Measurements from ENCODE around the gene PEG3.

The PEG3 gene

DNA sequence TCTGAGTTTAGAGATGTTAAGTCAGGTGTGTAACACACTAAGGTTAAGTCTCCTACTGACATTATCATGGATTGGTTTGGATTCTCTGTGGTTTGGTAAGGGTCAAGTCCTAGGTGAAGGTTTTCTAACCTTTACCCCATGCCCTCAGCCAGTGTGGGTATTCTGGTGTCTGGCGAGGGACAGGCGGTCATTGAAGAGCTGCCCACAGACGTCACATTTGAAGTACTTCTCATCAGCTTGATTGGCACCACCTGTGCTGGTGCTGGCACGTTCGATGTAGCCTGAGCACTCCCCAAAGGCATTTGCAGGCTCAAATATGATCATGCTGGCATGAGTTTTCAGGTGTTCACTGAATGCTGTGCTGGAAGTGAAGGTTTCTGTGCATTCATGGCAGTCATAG is 27.0 kb downstream of the PEG3 start:
- H3K79me2 ChIP-seq (ENCODE audit: low read length) = no peaks in the 10 kb centered on the region
- no peak overlapping the region for H3K9ac ChIP-seq (ENCODE audit: low read length)
- no peak overlapping the region for H3K4me3 ChIP-seq (ENCODE audit: low read length)
- no peak overlapping the region for H3K4me2 ChIP-seq (ENCODE audit: low read depth, low read length)
- H2AFZ ChIP-seq (ENCODE audit: low read length) = no peak overlapping the region
- H3K9me2 ChIP-seq (replicated peaks; ENCODE audit: insufficient read depth, low read length) = no peaks in the 10 kb centered on the region
- H3K9me3 ChIP-seq (replicated peaks; ENCODE audit: insufficient read depth, low read length) = no peaks in the 10 kb centered on the region
- H3K27ac ChIP-seq (ENCODE audit: low read length) = no peak overlapping the region
- no peaks in the 10 kb centered on the region for H4K20me1 ChIP-seq (ENCODE audit: insufficient read depth, low read length)
- no peaks in the 10 kb centered on the region for H3K4me1 ChIP-seq (ENCODE audit: low read length)
- DNase-seq = no peak
- no peaks in the 10 kb centered on the region for H3K27me3 ChIP-seq (replicated peaks; ENCODE audit: insufficient read depth, low read length)
- no peak for TF ChIP-seq EZH2 (optimal IDR thresholded peaks at IDR 0.05; ENCODE audit: low read depth, low read length)
- no peak for TF ChIP-seq EZH2phosphoT487 (IDR thresholded peaks at IDR 0.05; ENCODE audit: low read length)
- TF ChIP-seq, protein P1, sequence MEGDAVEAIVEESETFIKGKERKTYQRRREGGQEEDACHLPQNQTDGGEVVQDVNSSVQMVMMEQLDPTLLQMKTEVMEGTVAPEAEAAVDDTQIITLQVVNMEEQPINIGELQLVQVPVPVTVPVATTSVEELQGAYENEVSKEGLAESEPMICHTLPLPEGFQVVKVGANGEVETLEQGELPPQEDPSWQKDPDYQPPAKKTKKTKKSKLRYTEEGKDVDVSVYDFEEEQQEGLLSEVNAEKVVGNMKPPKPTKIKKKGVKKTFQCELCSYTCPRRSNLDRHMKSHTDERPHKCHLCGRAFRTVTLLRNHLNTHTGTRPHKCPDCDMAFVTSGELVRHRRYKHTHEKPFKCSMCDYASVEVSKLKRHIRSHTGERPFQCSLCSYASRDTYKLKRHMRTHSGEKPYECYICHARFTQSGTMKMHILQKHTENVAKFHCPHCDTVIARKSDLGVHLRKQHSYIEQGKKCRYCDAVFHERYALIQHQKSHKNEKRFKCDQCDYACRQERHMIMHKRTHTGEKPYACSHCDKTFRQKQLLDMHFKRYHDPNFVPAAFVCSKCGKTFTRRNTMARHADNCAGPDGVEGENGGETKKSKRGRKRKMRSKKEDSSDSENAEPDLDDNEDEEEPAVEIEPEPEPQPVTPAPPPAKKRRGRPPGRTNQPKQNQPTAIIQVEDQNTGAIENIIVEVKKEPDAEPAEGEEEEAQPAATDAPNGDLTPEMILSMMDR (IDR thresholded peaks at IDR 0.05; ENCODE audit: low read length) = no peak
- no peaks in the 10 kb centered on the region for H3F3A ChIP-seq (ENCODE audit: insufficient read depth, low read length)
- no peaks in the 10 kb centered on the region for H3K36me3 ChIP-seq (replicated peaks; ENCODE audit: insufficient read depth, low read length)

GRCh38 chr19:56811480-56811879 is 29.0 kb downstream of the PEG3 start:
- no peak overlapping the region for H3K4me2 ChIP-seq (ENCODE audit: low read depth, low read length)
- no peaks in the 10 kb centered on the region for H3F3A ChIP-seq (ENCODE audit: insufficient read depth, low read length)
- no peak overlapping the region for H3K27ac ChIP-seq (ENCODE audit: low read length)
- H4K20me1 ChIP-seq (ENCODE audit: insufficient read depth, low read length) = no peaks in the 10 kb centered on the region
- TF ChIP-seq EZH2phosphoT487 (IDR thresholded peaks at IDR 0.05; ENCODE audit: low read length) (no peak), EZH2 (optimal IDR thresholded peaks at IDR 0.05; ENCODE audit: low read depth, low read length) (no peak)
- TF ChIP-seq, protein P1 (IDR thresholded peaks at IDR 0.05; ENCODE audit: low read length) = no peak
- no peaks in the 10 kb centered on the region for H3K27me3 ChIP-seq (replicated peaks; ENCODE audit: insufficient read depth, low read length)
- no peaks in the 10 kb centered on the region for H3K4me1 ChIP-seq (ENCODE audit: low read length)
- no peak for DNase-seq
- no peak overlapping the region for H2AFZ ChIP-seq (ENCODE audit: low read length)
- H3K36me3 ChIP-seq (replicated peaks; ENCODE audit: insufficient read depth, low read length) = no peaks in the 10 kb centered on the region
- no peaks in the 10 kb centered on the region for H3K79me2 ChIP-seq (ENCODE audit: low read length)
- no peak overlapping the region for H3K9ac ChIP-seq (ENCODE audit: low read length)
- no peak overlapping the region for H3K4me3 ChIP-seq (ENCODE audit: low read length)
- H3K9me3 ChIP-seq (replicated peaks; ENCODE audit: insufficient read depth, low read length) = no peaks in the 10 kb centered on the region
- H3K9me2 ChIP-seq (replicated peaks; ENCODE audit: insufficient read depth, low read length) = no peaks in the 10 kb centered on the region

DNA sequence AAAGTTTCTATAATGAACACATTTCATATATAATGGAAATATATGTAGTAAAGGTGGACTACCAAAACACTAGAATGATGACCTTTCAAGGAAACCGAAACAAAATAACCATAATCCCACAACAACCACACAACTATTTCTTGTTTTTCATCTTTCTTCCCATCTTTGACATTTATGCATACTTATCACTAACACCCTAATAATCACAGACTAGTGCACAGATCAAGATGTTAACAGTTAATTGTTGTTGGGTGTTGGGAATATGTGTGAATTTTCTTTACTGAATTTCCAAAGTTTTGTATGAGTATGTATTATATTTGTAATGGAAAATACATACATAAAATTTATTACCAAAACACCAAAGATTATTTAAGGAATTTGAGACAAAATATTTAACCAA is 30.3 kb downstream of the PEG3 start:
- TF ChIP-seq EZH2 (optimal IDR thresholded peaks at IDR 0.05; ENCODE audit: low read depth, low read length) (no peak), EZH2phosphoT487 (IDR thresholded peaks at IDR 0.05; ENCODE audit: low read length) (no peak)
- TF ChIP-seq, protein P1 (IDR thresholded peaks at IDR 0.05; ENCODE audit: low read length) = no peak
- DNase-seq = no peak
- no peaks in the 10 kb centered on the region for H3K9me3 ChIP-seq (replicated peaks; ENCODE audit: insufficient read depth, low read length)
- H3K4me1 ChIP-seq (ENCODE audit: low read length) = no peaks in the 10 kb centered on the region
- no peaks in the 10 kb centered on the region for H3K79me2 ChIP-seq (ENCODE audit: low read length)
- H3K9ac ChIP-seq (ENCODE audit: low read length) = no peak overlapping the region
- no peak overlapping the region for H3K4me2 ChIP-seq (ENCODE audit: low read depth, low read length)
- no peak overlapping the region for H2AFZ ChIP-seq (ENCODE audit: low read length)
- no peaks in the 10 kb centered on the region for H3F3A ChIP-seq (ENCODE audit: insufficient read depth, low read length)
- no peak overlapping the region for H3K27ac ChIP-seq (ENCODE audit: low read length)
- H3K4me3 ChIP-seq (ENCODE audit: low read length) = no peak overlapping the region
- no peaks in the 10 kb centered on the region for H4K20me1 ChIP-seq (ENCODE audit: insufficient read depth, low read length)
- H3K36me3 ChIP-seq (replicated peaks; ENCODE audit: insufficient read depth, low read length) = no peaks in the 10 kb centered on the region
- H3K9me2 ChIP-seq (replicated peaks; ENCODE audit: insufficient read depth, low read length) = no peaks in the 10 kb centered on the region
- H3K27me3 ChIP-seq (replicated peaks; ENCODE audit: insufficient read depth, low read length) = no peaks in the 10 kb centered on the region

Data from MM.1S (cell line).